Stimulated activated CD4-positive, alpha-beta T cell treated with anti-CD3 and anti-CD28 coated beads, Interleukin-12 subunit alpha, Interleukin-12 subunit beta, amount 100 ng/mL, for 4 hours (primary cell): ENCODE results near the gene CDC40.
"Not testable (repeated sequence)": the region's sequence is repeated elsewhere in the genome, so short reads cannot be mapped to it uniquely, and the experiment has no call there.

Experiments
- DNase-seq: peaks from one replicate; pipeline ENCODE4 v3.0.0-alpha.2; 2020

The CDC40 gene

GRCh38 chr6:110201151-110201884, 21.1 kb downstream of the CDC40 start:
- no peak for DNase-seq

- DNase-seq, result no peak
These were observed 27.4 kb downstream of the CDC40 start for GRCh38 chr6:110207652-110208051.

- DNase-seq, result no peak
These were observed 31.5 kb downstream of the CDC40 start for GRCh38 chr6:110211753-110212152.

DNA sequence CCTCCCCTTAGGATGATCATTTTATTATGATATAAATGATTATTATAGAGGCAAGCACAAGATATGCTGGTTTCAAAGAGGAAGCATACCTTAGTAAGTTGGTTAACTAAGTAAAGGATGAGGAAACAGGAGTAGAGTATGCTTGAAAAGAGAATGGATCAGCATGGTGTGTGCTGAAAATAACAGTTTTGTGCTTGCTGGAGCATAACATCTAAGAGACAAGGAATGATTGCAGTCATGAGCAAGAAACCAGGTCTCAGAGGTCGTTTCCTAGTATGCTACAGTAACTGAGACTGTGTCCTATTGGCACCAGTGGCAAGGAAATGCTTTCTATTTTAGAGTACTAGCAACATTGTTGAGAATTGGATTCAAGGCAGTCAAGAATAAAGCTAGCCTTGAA, 34.1 kb downstream of the CDC40 start:
- DNase-seq, result no peak

GRCh38 chr6:110216140-110216539, 35.9 kb downstream of the CDC40 start:
- no peak for DNase-seq

- DNase-seq, result no peak
These were observed 37.0 kb downstream of the CDC40 start for GRCh38 chr6:110217266-110217665.

DNA sequence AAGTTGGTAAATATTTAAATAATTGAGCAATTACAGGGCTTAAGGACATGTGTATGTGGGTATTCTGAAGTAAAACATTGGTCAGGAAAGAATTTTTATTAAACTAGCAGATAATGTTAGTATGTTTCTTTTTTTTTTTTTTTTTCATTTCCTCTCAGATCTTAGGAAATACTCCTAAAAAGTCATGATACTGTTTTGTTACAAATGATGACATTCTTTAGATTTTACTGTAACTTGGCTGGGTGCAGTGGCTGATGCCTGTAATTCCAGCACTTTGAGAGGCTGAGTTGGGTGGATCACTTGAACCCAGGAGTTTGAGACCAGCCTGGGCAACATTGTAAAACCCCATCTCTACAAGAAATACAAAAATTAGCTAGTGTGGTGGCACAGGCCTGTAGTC, 41.5 kb downstream of the CDC40 start:
- no peak for DNase-seq

- no peak for DNase-seq
These were observed 46.0 kb downstream of the CDC40 start for GRCh38 chr6:110226261-110226660.

- no peak for DNase-seq
These were observed 52.2 kb downstream of the CDC40 start for GRCh38 chr6:110232450-110232849.

GRCh38 chr6:110233770-110234374, 53.6 kb downstream of the CDC40 start:
- DNase-seq, result no peak

GRCh38 chr6:110236007-110236406, 55.8 kb downstream of the CDC40 start:
- not testable (repeated sequence) for DNase-seq

DNA sequence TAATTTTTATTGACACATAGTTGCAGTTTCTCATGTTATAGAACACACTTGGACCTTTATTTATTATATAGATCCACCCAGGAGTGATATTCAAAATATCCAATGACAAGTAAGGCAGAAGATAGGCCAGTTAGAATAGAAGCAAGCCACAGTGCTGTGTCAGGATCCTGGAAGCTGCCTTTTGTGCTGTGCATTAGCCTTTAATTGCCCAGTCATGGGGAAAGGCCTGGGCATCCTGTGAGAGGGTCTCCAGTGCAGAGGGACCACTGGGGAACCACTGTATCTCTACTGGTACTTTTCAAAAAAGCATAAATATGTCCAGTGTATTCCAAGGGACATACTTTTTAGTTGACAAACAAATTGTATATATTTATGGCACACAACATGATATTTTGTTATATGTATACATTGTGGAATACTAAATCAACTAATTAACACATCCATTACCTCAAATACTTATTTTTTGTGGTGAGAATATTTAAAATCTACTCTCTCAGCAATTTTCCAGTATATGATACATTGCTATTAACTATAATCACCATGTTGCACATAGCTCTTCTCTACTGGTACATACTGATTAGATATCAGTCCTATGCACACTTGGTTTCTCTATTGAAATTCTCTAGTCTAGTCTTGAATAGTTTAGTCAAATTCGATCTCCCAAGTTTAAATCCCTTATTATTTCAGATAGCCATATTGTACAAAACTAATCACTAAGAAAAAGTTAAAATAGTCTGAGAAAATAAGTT, 59.5 kb downstream of the CDC40 start:
- DNase-seq, result no peak

GRCh38 chr6:110244621-110245020, 64.4 kb downstream of the CDC40 start:
- DNase-seq, result not testable (repeated sequence)

- no peak for DNase-seq
These were observed 66.2 kb downstream of the CDC40 start for GRCh38 chr6:110246378-110246777.

DNA sequence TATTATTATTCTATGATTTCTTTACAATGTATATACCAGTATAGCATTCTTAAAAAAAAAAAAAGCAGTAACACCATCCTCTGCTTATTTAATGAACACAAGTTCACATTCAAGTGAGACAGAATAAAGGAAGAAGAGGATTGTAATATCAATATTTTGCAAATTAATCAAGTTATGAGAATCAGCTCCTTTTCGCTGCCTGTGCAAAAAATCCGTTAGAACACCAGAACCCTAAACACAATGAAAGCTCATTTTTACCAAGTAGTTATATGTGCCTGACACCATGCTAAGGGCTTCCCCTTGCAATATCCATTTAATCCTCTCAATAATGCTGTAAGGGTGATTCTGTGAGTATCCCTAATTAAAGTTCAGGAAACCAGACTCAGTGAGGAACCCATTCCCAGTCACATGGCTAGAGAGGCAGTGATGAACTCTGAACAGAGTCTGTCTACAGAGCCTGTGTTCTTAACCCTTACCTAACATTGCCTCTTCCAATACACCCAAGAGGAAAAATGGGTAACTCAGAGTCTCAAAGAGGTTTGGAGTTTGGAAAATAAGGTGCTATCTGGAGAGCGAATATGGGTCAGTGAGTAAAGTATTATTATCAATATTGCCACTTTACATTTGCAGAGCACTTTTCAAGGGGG, 66.8 kb downstream of the CDC40 start:
- DNase-seq, result no peak

GRCh38 chr6:110250058-110250457, 69.8 kb downstream of the CDC40 start:
- DNase-seq, result no peak

DNA sequence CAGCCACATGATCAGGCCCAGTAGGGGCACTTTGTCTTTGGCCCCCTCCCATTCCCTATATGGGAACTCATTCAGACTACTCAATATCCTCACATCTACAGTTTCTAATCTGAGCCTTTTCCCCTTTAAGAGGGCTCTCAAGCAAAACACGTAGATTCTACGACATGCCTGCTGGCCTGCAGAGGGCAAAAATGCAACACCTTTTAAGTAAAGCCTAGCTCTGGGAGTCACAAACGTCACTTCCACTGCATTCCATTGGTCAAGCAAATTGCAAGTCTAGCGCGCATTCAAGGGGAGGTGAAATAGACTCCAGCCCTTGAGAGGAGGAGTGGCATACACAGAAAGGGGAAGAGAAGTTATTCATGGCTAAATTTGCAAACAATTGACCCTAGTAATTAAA, 70.6 kb downstream of the CDC40 start:
- no peak for DNase-seq

DNA sequence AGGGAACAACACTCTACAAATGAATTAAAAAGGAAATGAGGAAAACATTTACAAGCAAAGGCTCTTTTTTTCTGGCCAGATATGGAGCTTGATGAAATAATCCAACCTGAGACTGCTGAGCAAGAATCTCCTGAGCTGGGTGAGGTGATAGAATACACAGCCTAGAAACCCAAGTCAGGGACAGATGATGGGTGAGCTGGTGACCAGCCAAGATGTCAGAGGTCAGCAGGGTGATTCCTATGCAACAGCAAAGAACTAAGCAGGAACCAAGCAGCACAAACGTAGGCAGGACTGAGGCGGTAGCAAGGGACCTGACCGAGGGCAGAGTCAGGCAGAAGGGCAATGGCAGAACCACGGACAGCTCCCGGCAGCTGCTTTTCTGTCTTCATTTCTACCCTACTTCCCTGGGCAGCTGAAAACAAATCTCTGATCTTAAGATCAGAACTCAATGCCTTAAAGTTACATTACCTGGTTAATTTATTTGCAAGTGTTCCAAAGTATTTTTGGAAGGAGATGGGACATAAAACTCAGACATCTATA, 75.1 kb downstream of the CDC40 start:
- no peak for DNase-seq

GRCh38 chr6:110256366-110256765, 76.1 kb downstream of the CDC40 start:
- DNase-seq, result no peak

DNA sequence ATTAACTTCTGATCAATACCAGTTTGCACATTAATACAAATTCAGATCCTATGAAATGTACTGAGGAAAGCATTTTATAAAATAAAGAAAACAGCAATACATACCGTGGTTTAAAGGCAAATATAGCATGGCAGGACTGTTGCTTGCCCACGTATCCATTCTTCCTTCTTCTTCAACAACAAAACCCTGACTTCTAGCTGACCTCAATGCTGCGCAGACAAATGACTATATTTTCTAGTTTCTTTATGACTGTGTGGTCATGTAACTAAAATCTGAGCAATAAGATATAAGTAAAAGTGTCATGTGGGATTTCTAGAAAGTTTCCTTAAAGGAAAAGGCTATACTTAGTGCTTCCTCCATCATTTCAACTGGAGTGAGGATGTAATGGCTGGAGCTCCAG, 85.0 kb downstream of the CDC40 start:
- no peak for DNase-seq

DNA sequence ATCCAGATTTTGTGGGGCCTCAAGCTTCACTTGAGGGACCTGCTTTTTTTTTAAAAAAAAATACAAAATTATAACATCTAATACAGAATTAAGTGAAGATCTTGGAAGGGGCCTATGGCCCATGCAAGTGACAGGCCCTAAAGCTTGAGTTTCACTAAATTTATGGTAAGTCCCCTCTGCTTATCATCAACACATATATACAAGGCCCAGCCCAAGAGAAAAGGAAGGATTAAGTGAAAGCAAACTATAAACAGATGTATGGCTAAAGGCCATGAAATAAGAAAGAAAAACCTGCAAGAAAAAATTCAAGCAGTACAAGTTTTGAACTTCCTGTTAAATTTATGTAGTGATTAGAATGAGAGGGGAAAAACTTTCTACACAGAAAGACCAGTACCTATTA, 86.8 kb downstream of the CDC40 start:
- DNase-seq, result no peak

DNA sequence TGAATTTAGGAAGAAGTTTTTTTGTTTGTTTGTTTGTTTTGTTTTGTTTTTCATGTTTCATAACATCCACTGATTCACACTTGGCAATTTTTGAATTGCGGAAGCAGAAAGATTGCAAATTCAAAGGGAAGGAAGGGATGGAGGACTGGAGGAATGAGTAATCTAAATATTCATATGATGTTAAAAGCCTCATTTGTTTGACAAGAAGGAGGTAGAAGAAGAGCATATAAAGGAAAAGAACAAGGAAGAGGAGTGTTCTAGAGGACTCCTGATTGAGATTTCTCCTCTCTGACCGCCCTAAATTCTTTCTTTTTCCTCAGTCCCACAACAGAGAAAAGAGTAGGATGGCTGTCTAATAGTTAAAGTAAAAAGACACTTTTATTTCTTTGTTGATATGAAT, 89.4 kb downstream of the CDC40 start:
- DNase-seq, result no peak

- no peak for DNase-seq
These were observed 89.9 kb downstream of the CDC40 start for GRCh38 chr6:110270165-110270564.

DNA sequence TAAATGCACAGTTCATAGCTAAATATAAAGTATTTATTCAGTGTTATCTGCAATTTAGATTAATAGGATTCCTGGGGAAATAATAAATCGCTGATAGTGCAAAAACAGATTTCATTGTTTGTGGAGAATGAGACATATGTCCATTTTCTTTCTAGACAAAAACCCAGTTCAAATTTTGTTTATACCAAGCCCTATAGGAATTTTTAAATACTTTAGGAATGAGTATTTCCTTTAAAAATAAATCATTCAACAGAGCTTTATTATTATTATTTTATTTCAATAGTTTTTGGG, 91.5 kb downstream of the CDC40 start:
- no peak for DNase-seq
